Nucleus accumbens (tissue), 56 donors: ENCODE measurements around the gene AGGF1.
"Not testable (repeated sequence)": the region's sequence is repeated elsewhere in the genome, so short reads cannot be mapped to it uniquely, and the experiment has no call there.

Source experiments
- DNase-seq, 56 donors: peaks; one replicate each; lab custom pipeline; 2025; lab: John Stamatoyannopoulos, UW

The AGGF1 gene, protein sequence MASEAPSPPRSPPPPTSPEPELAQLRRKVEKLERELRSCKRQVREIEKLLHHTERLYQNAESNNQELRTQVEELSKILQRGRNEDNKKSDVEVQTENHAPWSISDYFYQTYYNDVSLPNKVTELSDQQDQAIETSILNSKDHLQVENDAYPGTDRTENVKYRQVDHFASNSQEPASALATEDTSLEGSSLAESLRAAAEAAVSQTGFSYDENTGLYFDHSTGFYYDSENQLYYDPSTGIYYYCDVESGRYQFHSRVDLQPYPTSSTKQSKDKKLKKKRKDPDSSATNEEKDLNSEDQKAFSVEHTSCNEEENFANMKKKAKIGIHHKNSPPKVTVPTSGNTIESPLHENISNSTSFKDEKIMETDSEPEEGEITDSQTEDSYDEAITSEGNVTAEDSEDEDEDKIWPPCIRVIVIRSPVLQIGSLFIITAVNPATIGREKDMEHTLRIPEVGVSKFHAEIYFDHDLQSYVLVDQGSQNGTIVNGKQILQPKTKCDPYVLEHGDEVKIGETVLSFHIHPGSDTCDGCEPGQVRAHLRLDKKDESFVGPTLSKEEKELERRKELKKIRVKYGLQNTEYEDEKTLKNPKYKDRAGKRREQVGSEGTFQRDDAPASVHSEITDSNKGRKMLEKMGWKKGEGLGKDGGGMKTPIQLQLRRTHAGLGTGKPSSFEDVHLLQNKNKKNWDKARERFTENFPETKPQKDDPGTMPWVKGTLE

GRCh38 chr5:77030097-77031071 lies at the start of gene AGGF1:
TSS of gene AGGF1 (plus strand) at chr5:77030404. CDS start at chr5:77030767, 363 bp downstream.
- peak; percentile 50 to 96 (median 87) for DNase-seq

DNA sequence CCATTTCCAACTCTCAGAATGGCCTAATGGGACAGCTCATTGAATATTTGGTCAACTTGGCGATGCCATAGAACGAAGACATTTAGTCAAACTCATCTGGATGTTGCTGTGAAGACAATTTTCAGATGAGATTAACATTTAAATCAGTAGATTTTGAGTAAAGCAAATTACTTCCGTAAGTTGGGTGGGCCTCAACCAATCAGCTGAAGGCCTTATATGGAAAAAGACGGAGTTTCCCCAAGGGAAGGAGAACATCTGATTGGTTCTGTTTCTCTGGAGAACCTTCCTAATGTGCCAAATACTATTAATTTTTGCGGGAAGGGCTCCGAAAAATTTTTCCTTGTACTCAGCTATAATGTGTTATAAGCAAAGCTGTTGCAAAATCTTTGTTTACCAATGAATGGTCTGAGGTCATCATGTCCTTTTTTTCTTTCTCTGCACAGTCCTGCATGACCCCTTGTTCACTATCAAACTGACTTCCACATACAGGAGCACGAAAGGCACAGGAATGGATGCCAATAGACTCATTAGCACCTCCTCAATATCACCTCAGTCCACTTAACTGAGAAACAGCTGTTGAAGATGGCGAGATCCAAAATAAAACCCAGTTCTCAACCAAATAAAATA lies 49.6 kb upstream of the AGGF1 start:
- DNase-seq, result no peak

DNA sequence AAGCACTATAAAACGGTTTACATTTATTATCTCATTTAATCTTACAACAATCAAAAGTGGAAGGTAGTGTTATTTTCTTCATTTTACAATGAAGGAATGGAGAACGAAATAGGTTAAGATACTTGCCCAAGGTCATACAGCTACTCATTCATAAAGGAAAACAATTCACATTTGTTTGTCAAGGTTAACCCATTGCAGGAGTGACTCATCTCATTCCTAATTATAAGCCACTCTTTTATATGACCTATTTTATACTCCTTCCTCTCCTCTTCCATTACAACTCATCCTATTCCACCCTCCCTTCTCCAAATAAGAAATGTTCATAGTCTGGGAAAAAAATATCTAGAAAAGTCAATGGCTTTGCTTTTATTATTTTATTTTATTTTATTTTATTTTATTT lies 47.8 kb upstream of the AGGF1 start:
- DNase-seq, result no peak

DNA sequence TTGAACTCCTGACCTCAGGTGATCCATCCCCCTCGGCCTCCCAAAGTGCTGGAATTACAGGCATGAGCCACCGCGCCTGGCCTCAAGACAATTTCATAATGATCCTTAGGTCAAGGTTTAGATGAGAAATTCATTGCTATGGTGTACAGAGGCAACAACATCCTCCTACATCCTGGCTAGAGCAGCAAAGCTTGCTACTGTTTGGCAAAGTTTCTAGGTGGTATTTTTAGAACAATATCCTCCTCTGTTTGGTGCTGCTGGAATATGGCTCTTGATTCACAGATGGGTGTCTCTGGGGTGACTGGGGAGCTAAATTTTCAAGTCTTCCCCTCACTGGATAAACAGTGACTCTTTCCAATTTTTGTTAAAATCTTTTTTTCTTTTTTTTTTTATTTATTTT lies 46.7 kb upstream of the AGGF1 start:
- DNase-seq, result peak in 4 of 56 donors; percentile 0 to 2 (median 2)

GRCh38 chr5:76986825-76987526 lies 43.2 kb upstream of the AGGF1 start:
- DNase-seq, result no peak

DNA sequence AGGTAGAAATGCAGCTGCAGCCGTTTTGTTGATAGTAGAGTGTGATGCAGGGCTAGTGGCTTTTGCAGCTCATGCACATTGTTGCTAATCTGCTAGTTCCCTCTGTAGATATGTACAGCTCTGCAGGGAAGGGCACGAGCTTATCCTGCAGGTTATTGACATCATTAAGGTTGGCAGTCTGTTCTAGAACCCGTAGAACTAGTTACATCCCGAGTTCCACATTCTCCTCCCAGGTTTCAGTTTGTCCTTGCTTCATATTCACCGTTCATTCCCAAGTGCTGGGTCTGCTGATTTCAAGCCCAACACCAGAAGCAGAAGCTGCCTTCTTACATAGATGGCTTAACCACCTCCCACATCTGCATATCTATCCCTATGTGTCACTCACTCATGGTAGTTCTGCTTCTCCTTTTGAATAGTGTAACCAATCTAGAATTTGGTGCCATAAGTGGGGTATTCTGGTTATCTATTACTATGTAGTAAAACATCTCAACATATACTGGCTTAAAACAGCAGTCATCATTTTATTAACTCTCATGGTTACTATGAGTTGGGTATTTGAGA lies 39.2 kb upstream of the AGGF1 start:
- DNase-seq, result no peak

DNA sequence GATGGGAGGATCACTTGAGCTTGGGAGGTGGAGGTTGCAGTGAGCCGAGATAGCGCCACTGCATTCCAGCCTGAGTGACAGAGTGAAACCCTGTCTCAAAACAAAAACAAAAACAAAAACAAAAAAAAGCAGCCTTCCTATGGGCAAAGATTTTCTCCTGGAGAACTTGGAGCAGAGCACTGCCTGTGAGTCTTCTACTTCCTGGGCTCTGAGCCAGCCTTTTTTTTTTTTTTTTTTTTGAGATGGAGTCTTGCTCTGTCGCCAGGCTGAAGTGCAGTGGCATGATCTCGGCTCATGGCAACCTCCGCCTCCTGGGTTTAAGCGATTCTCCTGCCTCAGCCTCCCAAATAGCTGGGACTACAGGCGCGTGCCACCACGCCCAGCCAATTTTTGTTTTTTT lies 36.8 kb upstream of the AGGF1 start:
- DNase-seq, result not testable (repeated sequence)

GRCh38 chr5:76994337-76994736 lies 35.9 kb upstream of the AGGF1 start:
- DNase-seq, result no peak

DNA sequence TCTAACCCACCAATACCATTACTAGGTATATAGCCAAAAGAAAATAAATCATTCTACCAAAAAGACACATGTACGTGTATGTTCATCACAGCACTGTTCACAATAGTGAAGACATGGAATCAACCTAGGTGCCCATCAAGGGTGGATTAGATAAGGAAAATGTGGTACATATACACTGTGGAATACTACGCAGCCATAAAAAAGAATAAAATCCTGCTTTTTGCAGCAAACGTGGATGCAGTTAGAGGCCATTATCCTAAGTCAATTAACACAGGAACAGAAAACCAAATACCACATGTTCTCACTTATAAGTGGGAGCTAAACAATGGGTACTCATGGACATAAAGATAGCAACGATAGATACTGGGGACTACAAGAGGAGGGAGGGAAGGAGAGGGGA lies 32.0 kb upstream of the AGGF1 start:
- not testable (repeated sequence) for DNase-seq

DNA sequence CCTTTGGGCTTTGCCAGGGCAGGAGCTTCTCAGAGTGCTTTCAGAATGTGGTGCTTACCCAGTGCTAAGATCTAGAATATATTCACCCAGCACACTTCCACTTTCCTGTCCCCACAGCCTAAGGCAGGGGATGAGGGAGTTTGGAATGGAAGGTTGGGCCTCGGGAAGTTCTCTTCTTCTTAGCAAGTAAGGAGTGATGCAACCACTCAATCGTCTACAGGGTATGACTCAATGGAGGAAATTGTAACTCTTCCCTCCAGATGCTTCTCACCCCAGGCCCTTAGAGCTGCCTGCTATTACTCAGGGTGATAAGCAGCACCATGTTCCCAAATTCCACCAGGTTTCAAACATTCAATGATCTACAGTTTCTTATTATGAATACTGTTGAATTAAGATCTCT lies 30.8 kb upstream of the AGGF1 start:
- no peak for DNase-seq

GRCh38 chr5:77003246-77003645 lies 27.0 kb upstream of the AGGF1 start:
- no peak for DNase-seq

- no peak for DNase-seq
Measured at GRCh38 chr5:77006124-77006523, 24.1 kb upstream of the AGGF1 start.

GRCh38 chr5:77008413-77008812 lies 21.8 kb upstream of the AGGF1 start:
- DNase-seq, result no peak

GRCh38 chr5:77010243-77010642 lies 20.0 kb upstream of the AGGF1 start:
- DNase-seq, result peak in 1 of 56 donors; percentile 1

- no peak for DNase-seq
Measured at GRCh38 chr5:77011498-77011897, 18.7 kb upstream of the AGGF1 start.

GRCh38 chr5:77012601-77013000 lies 17.6 kb upstream of the AGGF1 start:
- no peak for DNase-seq

DNA sequence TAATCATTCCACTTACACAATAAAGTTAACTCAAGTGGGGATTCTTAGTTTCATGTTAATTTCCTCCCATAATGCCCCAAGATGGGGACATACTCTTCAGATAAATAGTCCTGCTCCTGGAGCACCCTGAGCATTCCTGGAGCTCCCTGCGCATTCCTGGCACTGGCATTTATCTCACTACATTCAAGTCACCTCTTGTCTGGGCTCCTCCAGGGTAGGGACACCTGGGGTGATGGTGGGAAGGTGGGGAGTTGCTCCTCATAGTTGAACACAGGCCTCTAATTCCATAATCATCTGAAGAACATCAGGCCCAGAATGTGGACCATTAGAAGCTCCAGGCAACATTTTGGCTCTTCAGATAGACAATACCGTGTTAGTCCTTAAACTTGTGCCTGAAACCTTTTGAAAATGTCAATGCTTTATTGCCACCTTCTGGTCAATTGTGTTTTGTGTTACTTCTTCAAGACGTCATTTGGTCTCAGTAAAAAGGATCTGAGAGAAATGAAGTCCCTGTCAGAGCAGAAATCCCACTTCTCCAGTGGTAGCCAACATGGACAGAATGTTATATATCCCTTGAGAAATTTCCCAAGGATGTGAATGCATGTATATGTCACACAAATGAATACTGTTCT lies 14.2 kb upstream of the AGGF1 start:
- DNase-seq, result peak in 4 of 56 donors; percentile 1 to 11 (median 4)

GRCh38 chr5:77016962-77017361 lies 13.2 kb upstream of the AGGF1 start:
- DNase-seq, result no peak

DNA sequence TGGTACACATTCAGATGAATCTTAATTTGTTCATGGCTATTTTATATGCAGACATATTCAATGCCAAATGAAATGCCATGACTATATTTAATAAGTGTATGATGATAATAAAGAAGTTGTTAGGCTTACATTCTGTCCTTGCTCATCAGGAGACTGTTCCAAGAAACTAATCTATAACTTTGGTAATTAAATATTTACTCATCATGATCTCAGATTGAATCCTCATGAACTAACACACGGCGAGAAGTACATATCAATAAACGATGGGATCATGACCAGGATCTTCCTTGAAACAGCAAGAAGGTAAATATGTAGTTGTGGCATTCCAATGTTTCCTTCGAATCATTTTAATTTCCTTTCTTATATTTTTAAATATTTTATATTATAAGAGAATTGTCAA lies 12.5 kb upstream of the AGGF1 start:
- DNase-seq, result no peak
